ENCODE measurements around the gene PTPRK. TPM values are rescaled to one million over a fixed set of nuclear protein-coding genes. Genes with fewer than 3 reads are reported as not detected.

PTPRK gene
- total and polyA plus RNA-seq, 8 donors: 57.0 to 90.4 (median 78.6) TPM

DNA sequence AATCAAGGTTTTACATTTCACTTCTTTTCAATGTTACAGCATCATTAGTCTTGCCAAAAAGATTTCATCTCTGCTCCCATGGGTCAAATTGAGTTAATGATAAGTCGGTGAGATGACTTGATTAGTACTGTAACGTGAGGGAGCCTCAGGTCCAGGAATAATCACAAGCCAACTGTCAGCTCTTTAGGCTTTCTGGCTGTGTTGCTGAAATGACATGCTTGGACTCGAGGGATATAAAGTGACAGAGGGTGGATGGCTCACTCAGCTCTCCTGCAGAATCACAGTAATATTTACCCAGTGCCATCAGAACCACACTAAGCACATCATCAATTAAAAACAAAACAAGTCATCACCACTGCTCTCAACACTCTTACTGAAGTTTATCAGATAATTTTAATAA, 423.4 kb downstream of the PTPRK start:
- no peaks in the 10 kb centered on the region for H3K4me1 ChIP-seq
- H3K27ac ChIP-seq: no peak overlapping the region
- intact Hi-C loops (cut with DNase I): no loop called here
- no peaks in the 10 kb centered on the region for H3K9me3 ChIP-seq
- H3K4me3 ChIP-seq: no peak overlapping the region
- DNase-seq (no peak), ATAC-seq (no peak)
- no peaks in the 10 kb centered on the region for H3K27me3 ChIP-seq
- H3K36me3 ChIP-seq: no peaks in the 10 kb centered on the region
- no peak for TF ChIP-seq CTCF (IDR thresholded peaks at IDR 0.05)

DNA sequence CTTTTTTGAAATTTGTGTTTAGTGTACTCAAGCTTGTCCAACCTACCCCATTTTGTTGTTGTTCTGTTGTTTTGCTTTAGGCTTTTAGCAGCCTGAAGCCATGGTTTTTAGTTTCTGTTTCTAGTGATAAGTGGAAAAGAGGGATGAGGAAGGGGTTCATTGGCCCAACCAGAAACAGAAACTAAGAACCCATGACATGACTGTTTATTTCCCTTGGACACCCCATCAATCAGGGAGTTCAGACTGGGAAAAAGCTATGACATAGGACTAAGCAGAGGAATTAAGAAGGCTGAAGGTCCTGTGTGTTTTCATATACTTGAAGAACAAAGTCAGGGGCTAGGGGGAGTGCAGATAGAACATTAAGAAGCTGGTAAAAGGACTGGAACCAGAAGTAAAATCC, 425.0 kb downstream of the PTPRK start:
- H3K27ac ChIP-seq: no peak overlapping the region
- no peaks in the 10 kb centered on the region for H3K27me3 ChIP-seq
- no peak for ATAC-seq
- intact Hi-C loops (cut with DNase I): no loop called here
- no peak for DNase-seq
- no peak for TF ChIP-seq CTCF (IDR thresholded peaks at IDR 0.05)
- H3K36me3 ChIP-seq: no peaks in the 10 kb centered on the region
- H3K4me1 ChIP-seq: no peaks in the 10 kb centered on the region
- H3K9me3 ChIP-seq: no peaks in the 10 kb centered on the region
- no peak overlapping the region for H3K4me3 ChIP-seq

- H3K4me1 ChIP-seq: no peaks in the 10 kb centered on the region
- no peak overlapping the region for H3K27ac ChIP-seq
- ATAC-seq: no peak
- no peak overlapping the region for H3K4me3 ChIP-seq
- no peaks in the 10 kb centered on the region for H3K27me3 ChIP-seq
- peaks cover 0 to 5% of the 10 kb centered on the region in 2 donors for H3K36me3 ChIP-seq
- H3K9me3 ChIP-seq: no peaks in the 10 kb centered on the region
- no peak for TF ChIP-seq CTCF (IDR thresholded peaks at IDR 0.05)
- intact Hi-C loops (cut with DNase I): no loop called here
- no peak for DNase-seq
These were observed 441.4 kb downstream of the PTPRK start for GRCh38 chr6:128079021-128079420.

DNA sequence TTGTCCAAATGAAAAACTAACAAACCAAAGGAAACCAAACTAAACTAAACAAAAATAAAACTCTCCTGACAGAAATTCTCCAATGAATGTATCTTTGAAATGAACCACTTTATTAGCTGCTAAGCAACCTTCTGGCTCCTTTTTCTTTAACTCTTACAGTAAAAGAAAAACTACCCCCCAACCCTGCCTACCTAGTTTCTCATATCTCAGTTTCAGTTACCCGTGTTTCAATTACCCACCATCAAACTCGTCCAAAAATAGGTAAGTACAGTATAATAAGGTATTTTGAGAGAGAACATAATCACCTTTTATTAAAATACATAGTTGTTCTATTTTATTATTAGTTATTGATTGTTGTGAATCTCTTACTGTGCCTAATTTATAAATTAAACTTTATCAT, 442.1 kb downstream of the PTPRK start:
- no peaks in the 10 kb centered on the region for H3K4me1 ChIP-seq
- intact Hi-C loops (cut with DNase I): no loop called here

DNA sequence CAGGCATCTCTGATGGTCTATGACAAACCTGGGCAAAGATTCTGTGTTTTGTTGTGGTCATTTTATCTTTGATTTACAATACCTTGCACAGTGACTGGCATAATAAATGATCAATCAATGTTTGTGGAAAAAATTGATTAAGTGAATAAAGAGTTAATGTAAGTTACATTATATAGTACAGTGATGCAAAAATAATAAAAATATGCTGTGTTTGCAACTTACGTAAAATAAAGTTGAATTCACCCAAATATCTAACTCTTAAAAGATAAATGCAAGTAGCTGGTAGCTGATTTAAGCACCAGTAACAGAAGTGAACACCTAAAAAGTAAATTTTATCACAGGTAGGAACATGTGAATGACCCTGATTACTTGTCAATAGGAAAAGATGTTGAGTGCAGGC, 443.6 kb downstream of the PTPRK start:
- intact Hi-C loops (cut with DNase I): no loop called here
- Histone ChIP-seq H3K9me3 (no peaks in the 10 kb centered on the region), H3K4me3 (no peak overlapping the region), H3K27ac (no peak overlapping the region), H3K36me3 (peaks cover 0 to 5% of the 10 kb centered on the region in 2 donors), H3K4me1 (no peaks in the 10 kb centered on the region), H3K27me3 (no peaks in the 10 kb centered on the region)
- DNase-seq (no peak), ATAC-seq (no peak)
- TF ChIP-seq CTCF (IDR thresholded peaks at IDR 0.05): no peak

More for the DNA sequence above, 442.1 kb downstream of the PTPRK start:
- Histone ChIP-seq H3K27me3 (no peaks in the 10 kb centered on the region), H3K36me3 (peaks cover 0 to 5% of the 10 kb centered on the region in 2 donors), H3K4me3 (no peak overlapping the region), H3K9me3 (no peaks in the 10 kb centered on the region), H3K27ac (no peak overlapping the region)
- DNase-seq: no peak
- no peak for TF ChIP-seq CTCF (IDR thresholded peaks at IDR 0.05)
- ATAC-seq: no peak

All from left lung (tissue), 10 donors.